Stimulated activated naive B cell treated with anti-CD40 and anti-IgM and Interleukin-4, amounts not matched to agents 10 μg/mL and 1 μg/mL and 100 μg/mL, for 72 hours (primary cell): ENCODE results near the gene STX1A.

Experiments used
- ATAC-seq, 2 donors: fragments of 150-1000 bp; cut with Tn5 transposase; replicated peaks; 2 replicates each; pipeline ENCODE4 v1.10.0; 2021; ENCODE audit warnings: moderate library complexity in 1 of 2
- DNase-seq: peaks from one replicate; pipeline ENCODE4 v3.0.0; 2021
- H3K27ac Mint-ChIP-seq: one replicate; pipeline ENCODE4 v1.8.0; 2022; ENCODE audit warnings: mild to moderate bottlenecking, mixed read lengths
- H3K27me3 Mint-ChIP-seq, 2 donors: one replicate each; pipeline ENCODE4 v1.8.0; 2022; ENCODE audit warnings: mixed read lengths in 2 of 2
- H3K36me3 Mint-ChIP-seq, 2 donors: one replicate each; pipeline ENCODE4 v1.8.0; 2022; ENCODE audit warnings: mixed read lengths in 2 of 2, mild to moderate bottlenecking in 1 of 2
- H3K4me1 Mint-ChIP-seq, 2 donors: one replicate each; pipeline ENCODE4 v1.8.0; 2022; ENCODE audit warnings: mixed read lengths in 2 of 2, mild to moderate bottlenecking in 1 of 2
- H3K4me3 Mint-ChIP-seq, 2 donors: one replicate each; pipeline ENCODE4 v1.8.0; 2022; ENCODE audit warnings: mild to moderate bottlenecking in 2 of 2, mixed read lengths in 2 of 2, moderate library complexity in 1 of 2
- H3K9me3 Mint-ChIP-seq, 2 donors: one replicate each; pipeline ENCODE4 v1.8.0; 2022; ENCODE audit warnings: mixed read lengths in 2 of 2, mild to moderate bottlenecking in 1 of 2

STX1A gene

DNA sequence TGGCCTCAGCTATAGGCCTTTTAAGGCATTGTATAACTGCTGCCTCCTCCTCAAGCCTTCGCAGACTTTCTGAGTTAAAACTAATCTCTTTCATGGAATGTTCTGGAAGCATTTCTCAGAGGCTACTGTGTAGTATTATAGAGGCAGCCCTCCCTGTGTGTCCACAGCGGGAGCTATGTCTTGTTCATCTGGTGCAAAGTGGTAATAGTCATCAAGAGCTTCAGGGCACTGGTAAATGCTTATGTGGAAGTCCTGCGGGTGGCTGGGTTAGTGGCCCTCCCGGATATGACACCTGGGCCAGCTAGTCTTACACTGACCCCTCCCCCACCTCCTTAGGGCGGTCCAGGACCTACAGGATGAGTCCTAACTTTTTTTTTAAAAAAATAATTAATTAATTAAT, 21.3 kb upstream of the STX1A start:
- H3K9me3 Mint-ChIP-seq, result no peaks in the 10 kb centered on the region
- H3K4me3 Mint-ChIP-seq, result peak overlapping the region in 1 of 2 donors; percentile 25

DNA sequence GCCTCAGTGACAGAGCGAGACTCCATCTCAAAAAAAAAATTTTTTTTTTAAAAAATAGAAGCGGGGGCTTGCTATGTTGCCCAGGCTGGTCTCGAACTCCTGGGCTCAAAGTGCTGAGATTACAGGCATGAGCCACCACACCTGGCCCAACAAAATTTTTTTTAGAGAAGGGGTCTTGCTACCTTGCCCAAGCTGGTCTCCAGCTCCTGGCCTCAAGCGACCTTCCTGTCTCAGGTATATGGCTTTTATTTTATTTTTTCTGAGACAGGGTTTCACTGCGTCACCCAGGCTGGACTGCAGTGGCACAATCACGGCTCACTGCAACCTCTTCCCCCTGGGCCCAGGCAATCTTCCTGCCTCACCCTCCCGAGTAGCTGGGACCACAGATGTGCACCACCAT, 20.7 kb upstream of the STX1A start:
- Mint-ChIP-seq H3K9me3 (no peaks in the 10 kb centered on the region), H3K4me3 (no peak overlapping the region), H3K27ac (no peak overlapping the region), H3K27me3 (peaks cover 0 to 27% of the 10 kb centered on the region in 2 donors), H3K4me1 (peaks cover 14 to 44% of the 10 kb centered on the region in 2 donors), H3K36me3 (peaks cover 5 to 10% of the 10 kb centered on the region in 2 donors)
- ATAC-seq (no peak), DNase-seq (no peak)

More for the DNA sequence above, 21.3 kb upstream of the STX1A start:
- ATAC-seq, result no peak
- Mint-ChIP-seq H3K4me1 (peaks cover 14 to 44% of the 10 kb centered on the region in 2 donors), H3K27ac (no peak overlapping the region), H3K36me3 (peaks cover 5 to 10% of the 10 kb centered on the region in 2 donors), H3K27me3 (peaks cover 0 to 27% of the 10 kb centered on the region in 2 donors)
- no peak for DNase-seq

DNA sequence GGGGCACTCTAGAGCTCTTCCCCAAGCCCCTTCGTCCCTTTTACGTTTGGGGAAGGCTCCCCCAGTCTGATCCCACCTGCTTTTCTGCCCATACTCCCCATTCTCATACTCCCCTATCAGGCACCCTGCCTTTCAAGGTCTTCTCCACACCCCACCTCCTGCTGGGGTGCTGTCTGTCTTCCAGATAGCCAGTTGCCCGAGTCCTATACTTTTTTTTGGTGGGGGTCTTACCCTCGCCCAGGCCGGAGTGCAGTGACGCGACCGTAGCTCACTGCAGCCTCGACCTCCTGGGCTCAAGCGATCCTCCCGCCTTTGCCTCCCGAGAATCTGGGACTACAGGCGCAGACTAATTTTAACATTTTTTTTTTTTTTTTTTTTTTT, 19.9 kb upstream of the STX1A start:
- Mint-ChIP-seq H3K4me3 (peak overlapping the region; percentile 90 to 97), H3K27me3 (peaks cover 0 to 26% of the 10 kb centered on the region in 2 donors), H3K9me3 (no peaks in the 10 kb centered on the region), H3K36me3 (peaks cover 5 to 10% of the 10 kb centered on the region in 2 donors), H3K27ac (peak overlapping the region; percentile 98), H3K4me1 (peaks cover 19 to 52% of the 10 kb centered on the region in 2 donors)
- ATAC-seq, result peak; percentile 0 to 3
- DNase-seq, result no peak

DNA sequence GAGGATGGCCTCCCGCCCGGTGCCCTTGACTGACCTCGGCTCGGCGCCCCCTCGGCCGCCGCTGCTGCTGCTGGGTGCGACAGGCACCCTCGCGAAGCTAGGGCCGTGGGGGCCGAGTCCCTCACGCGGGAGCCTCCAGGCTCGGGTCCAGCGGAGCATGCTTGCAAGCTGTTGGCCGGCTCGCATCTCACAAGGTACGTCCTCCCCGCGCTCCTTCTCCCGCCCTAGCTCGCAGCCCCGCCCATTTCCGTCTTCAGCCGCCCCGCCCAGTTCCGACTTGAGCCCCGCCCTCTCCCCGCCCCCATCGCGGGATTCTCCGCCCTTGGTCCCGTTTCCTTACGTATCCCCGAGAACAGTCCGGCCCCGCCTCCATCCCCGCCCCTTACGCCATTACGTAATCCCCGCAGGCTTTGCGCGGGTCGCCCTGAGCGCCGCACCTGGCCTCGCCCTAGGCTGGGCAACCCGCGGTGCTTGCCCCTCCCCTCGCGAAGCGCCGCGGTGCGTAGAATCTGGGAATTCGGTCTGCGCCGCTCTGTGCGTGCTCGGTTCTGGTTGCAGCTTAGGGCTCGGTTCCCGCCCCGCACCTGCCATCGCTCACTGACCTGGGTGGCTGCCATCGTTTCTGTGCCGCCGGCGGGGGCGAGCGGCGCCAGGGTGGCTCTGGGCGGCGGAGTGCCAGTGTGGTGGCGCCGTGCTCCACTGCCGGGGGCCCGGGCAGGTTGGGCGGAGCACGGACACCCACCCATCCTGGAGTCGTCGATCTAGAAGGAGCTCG, 19.3 kb upstream of the STX1A start, which contains the start of gene ABHD11:
Gene ABHD11 (minus strand): TSS at position 191 of the 775 bp plus-strand sequence. CDS start 32 bp downstream, at position 159.
- Mint-ChIP-seq H3K27me3 (peaks cover 0 to 20% of the 10 kb centered on the region in 2 donors), H3K36me3 (peaks cover 5 to 10% of the 10 kb centered on the region in 2 donors), H3K9me3 (no peaks in the 10 kb centered on the region), H3K4me3 (peak within 1 kb of the TSS; percentile 90 to 97), H3K4me1 (peaks cover 19 to 53% of the 10 kb centered on the region in 2 donors), H3K27ac (peak within 1 kb of the TSS; percentile 98)
- ATAC-seq, result peak; percentile 89 to 93
- peak; percentile 94 for DNase-seq

DNA sequence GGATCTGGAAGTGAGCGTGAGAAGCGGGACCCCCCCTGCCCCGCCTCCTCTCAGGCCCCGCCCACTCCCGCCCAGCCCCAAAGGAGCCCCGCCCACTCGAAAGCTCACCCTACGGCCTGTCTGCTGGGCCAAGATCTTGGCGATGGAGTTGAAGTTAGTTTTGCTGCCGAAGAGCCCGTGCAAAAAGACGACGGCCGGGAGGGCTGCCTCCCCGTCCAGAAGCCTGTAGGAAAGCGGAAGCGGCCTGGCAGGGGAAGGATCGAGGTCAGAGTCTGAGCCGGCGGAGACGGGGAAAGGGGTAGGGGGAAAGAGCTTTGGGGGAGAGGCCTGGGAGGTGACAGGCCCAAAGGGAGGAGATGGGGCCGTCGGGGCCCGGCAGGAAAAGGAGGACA, 18.7 kb upstream of the STX1A start:
- Mint-ChIP-seq H3K36me3 (peaks cover 5 to 10% of the 10 kb centered on the region in 2 donors), H3K27ac (peak overlapping the region; percentile 98), H3K4me1 (peaks cover 18 to 50% of the 10 kb centered on the region in 2 donors), H3K9me3 (no peaks in the 10 kb centered on the region), H3K4me3 (peak overlapping the region; percentile 90 to 97), H3K27me3 (peaks cover 0 to 15% of the 10 kb centered on the region in 2 donors)
- ATAC-seq (peak; percentile 29 to 33), DNase-seq (peak; percentile 27)

DNA sequence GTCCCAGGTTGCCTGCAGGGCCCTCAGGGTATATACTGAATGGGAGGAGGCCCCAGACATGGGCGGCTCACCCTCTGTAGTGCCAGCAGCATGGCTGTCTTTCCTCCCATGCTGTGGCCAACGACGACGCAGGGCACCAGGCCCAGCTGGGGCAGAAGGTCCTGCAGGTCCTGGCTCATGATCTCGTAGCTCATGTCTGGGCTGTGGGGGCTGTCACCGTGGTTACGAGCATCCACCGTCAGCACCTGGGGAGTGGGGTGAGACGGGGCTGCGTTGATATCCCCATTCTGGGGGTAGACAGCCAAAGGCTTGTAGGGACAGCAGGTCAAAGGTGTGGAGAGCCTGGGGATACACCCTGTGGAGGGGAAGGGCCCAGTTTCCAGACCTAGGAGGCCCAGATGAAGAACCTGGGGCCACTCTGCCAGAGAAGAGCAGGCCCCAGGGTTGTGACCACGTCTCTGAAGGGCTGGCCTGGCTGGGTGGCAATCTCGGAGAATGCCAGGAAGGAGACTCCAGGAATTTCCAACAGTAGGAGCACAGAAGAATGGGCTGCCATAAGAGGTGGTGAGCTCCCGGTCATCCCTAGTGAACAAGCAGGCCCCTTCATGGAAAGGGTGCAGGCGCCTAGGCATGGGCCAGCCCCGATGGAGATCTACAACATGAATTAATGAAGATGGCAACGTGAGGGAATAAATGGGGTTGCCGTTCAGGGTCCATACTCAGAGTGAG, 18.2 kb upstream of the STX1A start:
- Mint-ChIP-seq H3K36me3 (peaks cover 5 to 10% of the 10 kb centered on the region in 2 donors), H3K4me3 (peak overlapping the region; percentile 90 to 97), H3K4me1 (peaks cover 16 to 45% of the 10 kb centered on the region in 2 donors), H3K27ac (peak overlapping the region; percentile 98), H3K9me3 (no peaks in the 10 kb centered on the region), H3K27me3 (peaks cover 0 to 10% of the 10 kb centered on the region in 2 donors)
- no peak for ATAC-seq
- DNase-seq, result no peak

DNA sequence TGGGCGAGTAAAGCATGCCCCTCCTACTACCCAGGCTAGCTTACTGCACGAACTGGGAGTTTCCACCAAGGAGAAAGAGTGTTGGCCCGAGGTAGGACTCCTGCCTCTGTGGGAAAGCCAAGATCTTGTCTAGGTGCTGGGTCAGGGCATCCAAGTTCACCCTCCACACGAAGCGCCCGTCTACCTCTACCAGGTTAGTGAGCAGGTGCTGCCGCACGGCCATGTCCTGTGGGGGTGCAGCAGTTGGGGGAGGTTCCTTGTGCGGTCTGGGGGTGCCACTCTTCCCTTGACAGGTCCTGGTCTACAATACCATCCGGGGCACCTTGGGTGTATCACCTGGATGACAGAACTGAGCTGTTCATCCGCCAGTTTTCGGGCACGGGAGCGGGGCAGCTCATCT, 17.4 kb upstream of the STX1A start:
- ATAC-seq (no peak), DNase-seq (no peak)
- Mint-ChIP-seq H3K4me1 (peaks cover 16 to 40% of the 10 kb centered on the region in 2 donors), H3K36me3 (peaks cover 5 to 10% of the 10 kb centered on the region in 2 donors), H3K27ac (no peak overlapping the region), H3K27me3 (peaks cover 0 to 6% of the 10 kb centered on the region in 2 donors), H3K4me3 (peak overlapping the region in 1 of 2 donors; percentile 97), H3K9me3 (no peaks in the 10 kb centered on the region)

DNA sequence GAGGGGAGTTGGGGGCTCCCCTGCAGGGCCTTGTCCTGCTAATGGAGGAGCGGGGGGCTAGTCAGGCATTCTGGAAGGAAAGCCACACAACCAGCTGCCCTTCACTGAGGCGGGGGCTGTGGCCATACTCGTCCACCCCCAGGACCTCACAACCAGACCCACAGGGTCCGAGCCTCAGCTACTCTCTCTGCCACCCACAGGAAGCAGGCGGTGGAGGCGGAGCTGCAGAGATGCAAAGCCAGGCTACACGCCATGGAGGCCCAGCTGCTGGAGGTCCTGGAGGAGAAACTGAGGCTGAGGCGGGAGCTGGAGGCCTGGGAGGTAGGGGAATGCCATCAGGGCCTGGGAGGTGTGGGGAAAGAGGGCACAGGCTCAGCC, 16.0 kb upstream of the STX1A start:
- ATAC-seq (no peak), DNase-seq (no peak)
- H3K27me3 Mint-ChIP-seq, result peaks cover 0 to 1% of the 10 kb centered on the region in 2 donors
- H3K36me3 Mint-ChIP-seq, result peaks cover 5 to 10% of the 10 kb centered on the region in 2 donors
- H3K4me3 Mint-ChIP-seq, result no peak overlapping the region
- no peaks in the 10 kb centered on the region for H3K9me3 Mint-ChIP-seq
- no peak overlapping the region for H3K27ac Mint-ChIP-seq
- H3K4me1 Mint-ChIP-seq, result peaks cover 14 to 35% of the 10 kb centered on the region in 2 donors

DNA sequence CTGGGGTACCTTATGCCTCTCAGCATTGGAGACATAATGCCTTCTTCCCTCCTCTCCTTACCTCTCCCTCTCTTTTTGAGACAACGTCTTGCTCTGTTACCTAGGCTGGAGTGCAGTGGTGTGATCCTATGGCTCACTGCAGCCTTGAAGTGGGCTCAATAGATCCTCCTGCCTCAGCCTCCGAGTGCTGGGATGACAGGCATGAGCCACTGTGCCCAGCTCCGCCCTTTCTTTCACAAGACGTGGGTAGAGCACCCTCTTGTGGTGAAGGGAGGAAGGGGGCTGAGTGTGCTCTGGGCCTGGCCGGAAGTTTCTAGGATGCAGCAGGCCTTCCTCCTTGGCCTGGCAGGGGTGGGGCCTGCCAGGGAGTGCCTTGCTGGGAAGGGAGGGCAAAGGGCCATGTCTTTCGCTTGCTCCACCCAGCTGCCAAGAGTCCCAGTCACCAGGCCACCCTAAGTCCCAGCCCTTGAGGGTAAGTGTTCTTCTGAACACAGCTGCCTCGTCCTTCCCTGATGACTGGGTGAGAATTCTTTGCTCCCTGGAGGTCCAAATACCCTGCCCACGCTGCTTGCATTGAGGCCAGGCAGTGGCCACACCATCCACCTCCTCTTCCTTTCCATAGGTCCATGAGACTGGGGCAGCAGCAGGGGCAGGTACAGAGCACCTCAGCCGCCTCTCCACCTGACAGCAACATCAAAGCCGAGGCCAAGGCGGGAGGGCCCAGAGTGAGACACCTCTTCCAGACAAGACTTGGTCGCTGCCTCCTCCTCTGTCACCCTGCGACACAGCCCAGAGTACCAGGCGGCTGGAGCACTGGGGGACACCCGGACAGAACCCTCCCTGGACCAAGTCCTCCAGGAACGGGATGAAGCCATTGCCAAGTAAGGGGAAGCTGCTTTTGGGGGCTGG, 15.4 kb upstream of the STX1A start:
- no peak overlapping the region for H3K27ac Mint-ChIP-seq
- peaks cover 0 to 4% of the 10 kb centered on the region in 2 donors for H3K27me3 Mint-ChIP-seq
- H3K36me3 Mint-ChIP-seq, result peaks cover 5 to 10% of the 10 kb centered on the region in 2 donors
- H3K9me3 Mint-ChIP-seq, result no peaks in the 10 kb centered on the region
- peak; percentile 39 to 53 for ATAC-seq
- DNase-seq, result peak; percentile 61
- no peak overlapping the region for H3K4me3 Mint-ChIP-seq
- H3K4me1 Mint-ChIP-seq, result peaks cover 14 to 35% of the 10 kb centered on the region in 2 donors

DNA sequence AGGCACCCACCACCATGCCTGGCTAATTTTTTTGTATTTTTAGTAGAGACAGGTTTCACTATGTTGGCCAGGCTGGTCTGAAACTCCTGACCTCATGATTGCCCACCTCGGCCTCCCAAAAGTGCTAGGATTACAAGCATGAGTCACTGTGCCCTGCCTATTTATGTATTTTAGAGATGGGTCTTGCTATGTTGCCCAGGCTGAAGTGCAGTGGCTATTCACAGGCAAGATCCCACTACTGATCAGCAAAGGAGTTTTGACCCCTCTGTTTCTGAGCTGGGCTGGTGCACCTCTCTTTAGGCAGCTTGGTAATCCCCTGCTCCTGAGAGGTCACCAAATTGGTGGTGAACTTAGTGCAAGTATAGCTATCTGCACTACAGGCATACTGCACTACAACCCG, 12.9 kb upstream of the STX1A start:
- Mint-ChIP-seq H3K9me3 (no peaks in the 10 kb centered on the region), H3K27me3 (peaks cover 13 to 14% of the 10 kb centered on the region in 2 donors), H3K36me3 (peaks cover 5 to 10% of the 10 kb centered on the region in 2 donors), H3K4me1 (peaks cover 6 to 20% of the 10 kb centered on the region in 2 donors), H3K27ac (no peak overlapping the region), H3K4me3 (no peak overlapping the region)
- no peak for ATAC-seq
- no peak for DNase-seq

DNA sequence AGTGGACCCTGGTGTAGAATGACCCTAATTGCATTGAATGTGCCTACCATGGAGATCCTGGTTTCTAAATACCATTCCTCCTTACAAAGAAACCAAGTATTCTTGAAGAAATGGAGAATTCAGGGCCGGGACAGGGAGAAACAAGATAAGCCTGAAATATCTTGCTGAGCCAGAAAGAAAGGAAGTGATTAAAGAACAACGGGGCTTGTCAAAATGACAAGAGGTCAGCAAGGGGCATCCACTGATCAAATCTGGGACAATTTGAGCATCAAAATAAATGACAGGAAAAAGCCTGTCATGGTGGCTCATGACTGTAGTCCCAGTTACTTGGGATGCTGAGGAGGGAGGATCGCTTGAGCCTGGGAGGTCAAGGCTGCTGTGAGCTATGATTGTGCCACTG, 11.0 kb upstream of the STX1A start:
- DNase-seq, result no peak
- H3K36me3 Mint-ChIP-seq, result no peaks in the 10 kb centered on the region
- ATAC-seq, result no peak
- peaks cover 6 to 9% of the 10 kb centered on the region in 2 donors for H3K4me1 Mint-ChIP-seq
- H3K9me3 Mint-ChIP-seq, result no peaks in the 10 kb centered on the region
- H3K4me3 Mint-ChIP-seq, result no peak overlapping the region
- H3K27ac Mint-ChIP-seq, result no peak overlapping the region
- peaks cover 13 to 14% of the 10 kb centered on the region in 2 donors for H3K27me3 Mint-ChIP-seq

DNA sequence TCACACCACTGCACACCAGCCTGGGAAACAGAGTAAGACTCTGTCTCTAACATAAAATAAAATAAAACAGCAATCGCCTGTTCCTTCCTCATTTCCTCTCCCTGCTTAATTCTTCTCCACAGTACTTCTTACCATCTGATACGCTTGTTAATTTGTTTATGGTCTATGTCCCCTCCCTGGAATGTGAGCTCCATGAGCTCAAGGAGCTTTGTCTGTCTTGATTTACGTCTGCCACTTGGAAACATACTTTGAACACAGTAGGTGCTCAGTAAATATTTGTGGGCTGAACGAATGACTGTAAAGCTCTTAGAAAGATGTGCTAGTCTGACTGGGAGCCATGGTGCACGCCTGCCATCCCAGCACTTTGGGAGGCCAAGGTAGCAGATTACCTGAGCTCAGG, 9.1 kb upstream of the STX1A start:
- no peaks in the 10 kb centered on the region for H3K36me3 Mint-ChIP-seq
- H3K4me1 Mint-ChIP-seq, result no peaks in the 10 kb centered on the region
- H3K27ac Mint-ChIP-seq, result no peak overlapping the region
- no peak for ATAC-seq
- no peak for DNase-seq
- no peaks in the 10 kb centered on the region for H3K9me3 Mint-ChIP-seq
- H3K27me3 Mint-ChIP-seq, result peaks cover 18 to 21% of the 10 kb centered on the region in 2 donors
- H3K4me3 Mint-ChIP-seq, result no peak overlapping the region

DNA sequence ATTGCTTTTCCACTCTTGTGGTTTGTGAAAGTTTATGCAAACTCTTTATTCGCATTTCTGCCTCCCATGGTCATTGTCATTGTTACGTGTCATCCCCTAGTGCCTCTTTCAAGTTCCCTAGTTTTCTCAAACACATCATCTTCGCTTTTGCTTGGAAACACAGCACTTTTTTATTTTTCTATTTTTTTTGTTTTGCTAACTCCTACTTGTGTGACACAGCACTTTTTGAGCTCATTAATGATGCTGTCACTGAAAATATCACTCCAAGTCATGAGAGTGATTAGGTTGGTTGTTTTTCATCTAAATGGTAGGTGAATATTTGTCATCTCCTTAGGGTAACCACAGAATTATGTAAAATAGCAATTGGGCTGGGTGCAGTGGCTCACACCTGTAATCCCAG, 8.5 kb upstream of the STX1A start:
- no peak overlapping the region for H3K4me3 Mint-ChIP-seq
- no peak for ATAC-seq
- no peaks in the 10 kb centered on the region for H3K9me3 Mint-ChIP-seq
- no peaks in the 10 kb centered on the region for H3K36me3 Mint-ChIP-seq
- H3K27me3 Mint-ChIP-seq, result peaks cover 18 to 21% of the 10 kb centered on the region in 2 donors
- no peak for DNase-seq
- no peaks in the 10 kb centered on the region for H3K4me1 Mint-ChIP-seq
- H3K27ac Mint-ChIP-seq, result no peak overlapping the region

DNA sequence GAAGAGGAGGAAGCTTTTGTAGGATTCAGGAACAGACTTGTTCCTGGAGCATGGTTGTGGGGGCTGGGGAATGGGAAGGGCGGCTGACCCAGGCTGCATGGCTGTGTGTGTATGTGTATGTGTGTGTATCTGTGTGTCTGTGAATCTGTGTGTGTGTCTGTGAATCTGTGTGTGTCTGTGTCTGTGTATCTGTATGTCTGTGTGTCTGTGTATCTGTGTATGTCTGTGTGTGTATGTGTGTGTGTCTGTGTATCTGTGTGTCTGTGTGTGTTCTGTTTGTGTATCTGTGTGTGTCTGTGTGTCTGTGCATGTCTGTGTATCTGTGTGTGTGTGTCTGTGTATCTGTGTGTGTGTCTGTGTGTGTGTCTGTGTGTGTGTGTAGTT, 6.6 kb upstream of the STX1A start:
- no peak overlapping the region for H3K27ac Mint-ChIP-seq
- no peak overlapping the region for H3K4me3 Mint-ChIP-seq
- H3K9me3 Mint-ChIP-seq, result no peaks in the 10 kb centered on the region
- DNase-seq, result no peak
- no peaks in the 10 kb centered on the region for H3K36me3 Mint-ChIP-seq
- peaks cover 24 to 34% of the 10 kb centered on the region in 2 donors for H3K27me3 Mint-ChIP-seq
- no peaks in the 10 kb centered on the region for H3K4me1 Mint-ChIP-seq
- peak; percentile 17 to 24 for ATAC-seq
